ENCODE measurements around the gene CCL16. TPM values are rescaled to one million over a fixed set of nuclear protein-coding genes. Genes with fewer than 3 reads are reported as not detected.
"Not testable (repeated sequence)": the region's sequence is repeated elsewhere in the genome, so short reads cannot be mapped to it uniquely, and the experiment has no call there.

CCL16 gene
- total RNA-seq, 1 donor from 2014 or later = 0.46 TPM

DNA sequence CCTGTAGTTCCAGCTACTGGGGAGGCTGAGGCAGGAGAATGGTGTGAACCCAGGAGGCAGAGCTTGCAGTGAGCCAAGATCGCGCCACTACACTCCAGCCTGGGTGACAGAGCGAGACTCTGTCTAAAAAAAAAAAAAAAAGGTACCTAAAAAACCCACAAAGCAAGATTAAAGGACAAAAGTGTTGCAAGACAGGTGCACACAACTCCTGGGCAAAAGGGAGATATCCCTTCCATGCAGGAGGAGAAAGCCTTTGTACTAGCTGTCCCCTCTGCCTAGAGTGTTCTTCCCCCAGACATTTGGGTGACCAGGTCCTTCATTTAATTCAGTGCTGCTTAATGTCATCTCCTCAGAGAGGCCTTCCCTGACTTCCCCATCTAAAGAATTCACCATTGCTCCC lies 42.8 kb downstream of the CCL16 start:
- not testable (repeated sequence) for DNase-seq (ENCODE audit: low read depth, low spot score)

DNA sequence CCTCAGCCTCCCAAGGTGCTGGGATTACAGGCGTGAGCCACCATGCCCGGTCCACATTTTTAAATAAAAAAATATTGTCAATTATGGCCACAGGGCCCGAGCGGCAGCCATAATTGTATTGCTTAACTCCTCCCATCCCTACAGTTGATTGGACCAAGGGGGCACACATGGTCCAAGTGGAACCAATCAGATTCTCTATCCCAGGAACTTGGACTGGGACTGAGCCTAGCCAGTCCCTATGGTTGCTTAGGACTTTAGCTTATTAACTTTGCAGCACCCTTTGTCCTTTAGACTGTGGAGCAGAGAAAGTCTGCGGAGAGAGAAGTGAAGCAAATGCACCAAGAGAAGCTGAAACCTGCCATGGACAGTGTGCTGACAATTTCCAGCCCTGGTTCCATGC lies 45.2 kb downstream of the CCL16 start:
- no peak for DNase-seq (ENCODE audit: low read depth, low spot score)

DNA sequence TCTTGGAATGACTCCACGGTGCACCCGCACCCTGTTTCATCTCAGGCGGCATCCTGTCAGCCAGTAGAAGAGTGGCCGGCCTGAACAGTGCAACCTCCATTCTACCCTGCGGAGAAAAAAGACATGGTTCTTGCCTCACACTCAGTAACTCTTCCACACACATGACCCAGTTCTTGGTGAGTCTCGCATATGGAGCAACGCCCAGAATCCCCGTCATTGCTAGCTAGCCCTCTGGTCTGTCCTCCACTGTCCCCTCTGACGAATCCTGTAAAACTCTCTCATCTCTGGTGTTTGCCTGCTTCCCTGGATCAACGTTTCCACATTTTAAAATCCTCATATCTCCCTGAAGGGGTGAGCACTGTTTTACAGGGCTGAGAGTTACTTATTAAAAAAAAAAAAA lies 46.5 kb downstream of the CCL16 start:
- DNase-seq (ENCODE audit: low read depth, low spot score) = no peak

DNA sequence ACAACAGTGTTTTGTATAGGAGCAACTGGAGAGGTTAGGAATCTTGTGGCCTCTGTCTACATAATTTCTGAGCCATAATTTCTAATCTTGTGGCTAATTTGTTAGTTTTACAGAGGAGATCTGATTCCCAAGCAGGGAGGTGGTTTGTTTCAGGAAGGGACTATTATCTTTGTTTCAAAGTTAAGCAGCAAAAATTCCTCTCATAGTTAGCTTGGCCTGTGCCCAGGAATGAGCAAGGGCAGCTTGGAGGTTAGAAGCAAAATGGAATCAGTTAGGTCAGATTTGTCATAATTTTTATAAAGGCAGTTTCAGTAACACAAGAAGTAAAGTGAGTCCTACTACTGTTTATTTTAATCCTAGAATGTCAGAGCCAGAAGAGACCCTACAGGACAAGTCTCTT lies 48.7 kb downstream of the CCL16 start:
- DNase-seq (ENCODE audit: low read depth, low spot score) = no peak

DNA sequence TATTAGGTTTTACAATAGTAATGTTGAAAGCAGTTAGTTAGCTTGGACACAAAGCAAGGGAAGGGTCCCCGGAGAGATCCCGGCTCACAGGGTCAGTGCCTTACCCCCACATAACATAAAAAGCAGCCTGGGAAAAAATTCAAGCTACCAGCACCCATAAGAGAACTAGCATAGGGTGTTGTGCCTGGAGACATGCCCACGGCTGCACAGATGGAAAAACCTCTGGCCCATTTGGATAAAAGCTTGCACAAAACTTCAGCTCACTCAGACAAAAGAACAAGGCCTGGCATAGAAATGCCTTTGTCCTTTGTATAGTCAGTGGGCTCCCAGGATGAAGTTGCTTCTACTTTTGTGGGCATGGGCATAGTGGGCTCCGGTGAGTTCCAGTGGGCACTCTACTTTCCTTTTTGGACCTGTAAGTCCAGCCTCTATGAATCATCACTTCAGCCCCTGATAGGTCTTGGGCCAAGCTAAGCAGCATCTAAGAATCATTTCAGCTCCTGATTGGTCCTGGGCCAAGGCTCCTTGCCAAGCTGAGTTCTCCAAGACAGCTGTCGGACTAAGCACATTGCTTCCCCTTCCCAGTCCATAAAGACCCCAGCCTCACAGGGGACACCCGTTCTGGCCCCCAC lies 49.4 kb downstream of the CCL16 start:
- DNase-seq (ENCODE audit: low read depth, low spot score) = no peak

DNA sequence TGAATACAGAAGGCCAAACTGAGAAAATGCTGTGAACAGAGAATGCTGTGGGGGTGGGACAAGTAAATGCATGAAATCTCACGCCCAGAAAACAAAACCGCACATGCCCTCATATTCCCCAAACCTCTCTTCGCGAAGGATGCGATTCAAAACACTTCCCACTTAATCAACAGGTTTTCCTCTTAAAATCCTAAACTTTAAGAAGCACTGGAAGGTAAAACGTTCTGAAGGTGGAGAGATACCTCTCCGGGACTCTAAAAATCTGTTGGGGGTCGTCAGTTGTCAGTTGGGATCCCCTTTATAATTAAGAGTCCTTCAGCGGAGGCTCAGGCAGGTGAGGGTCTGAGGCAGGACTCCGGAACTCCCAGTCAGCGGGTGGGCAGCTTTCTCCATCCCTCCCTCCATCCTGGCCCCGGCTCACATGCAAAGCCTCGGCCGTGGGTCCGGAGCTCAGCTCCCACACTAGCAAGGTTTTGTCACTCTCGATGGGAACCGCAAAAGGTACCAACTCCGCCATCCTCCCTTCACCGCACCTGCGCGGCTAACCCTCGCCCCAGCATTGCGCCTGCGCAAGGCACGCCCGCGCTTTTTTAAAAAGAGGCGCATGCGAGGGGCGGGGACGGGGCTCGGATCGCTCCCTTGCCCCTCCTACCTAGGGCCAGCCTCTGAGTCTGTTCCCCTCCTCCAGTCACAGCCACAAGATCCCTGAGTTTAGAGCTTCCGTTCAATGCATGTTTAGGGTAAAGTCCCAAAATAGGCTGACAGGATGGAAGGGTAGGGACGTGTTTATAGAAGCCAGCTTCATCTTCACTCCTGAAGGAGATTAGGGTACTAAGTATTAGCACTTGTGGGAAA lies 50.9 kb downstream of the CCL16 start, which contains the start of gene RDM1:
RDM1 (minus strand) TSS at position 563 of the 855 bp plus-strand sequence; CDS start at position 517, 46 bp downstream.
- DNase-seq (ENCODE audit: low read depth, low spot score) = no peak

DNA sequence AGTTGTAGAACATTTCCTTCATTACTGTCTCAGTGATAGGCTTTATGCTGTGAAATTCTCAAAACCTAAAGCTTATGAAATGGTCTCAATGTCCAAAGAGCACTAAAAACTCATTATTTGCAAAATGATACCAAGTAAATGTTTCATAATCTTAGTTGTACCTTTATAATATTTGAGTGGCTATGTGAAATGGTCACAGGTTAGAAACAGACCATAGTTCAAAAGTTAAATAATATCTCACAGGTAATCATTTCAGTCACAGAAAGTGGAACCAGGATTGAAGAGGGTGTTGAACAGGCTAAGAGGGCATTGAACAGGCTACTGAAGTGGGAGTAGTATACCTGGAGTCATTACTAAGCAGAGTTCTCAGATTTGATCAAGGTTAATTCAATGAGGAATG lies 53.6 kb downstream of the CCL16 start:
- no peak for DNase-seq (ENCODE audit: low read depth, low spot score)

Other genes starting within 250 kb of the CCL16 start
- gene RASL10B, start 249.9 kb downstream of the CCL16 start, total RNA-seq = 0.20 and 0.49 TPM in 2 replicates
- not detected in 2 replicates for gene GAS2L2, start 228.3 kb downstream of the CCL16 start, total RNA-seq
- gene C17orf50, start 220.6 kb downstream of the CCL16 start, total RNA-seq = not detected in 2 replicates
- 4.3 and 7.2 TPM in 2 replicates for gene MMP28, start 185.9 kb downstream of the CCL16 start, total RNA-seq
- gene TAF15, start 172.0 kb downstream of the CCL16 start, total RNA-seq = 97.9 and 135 TPM in 2 replicates
- gene HEATR9, start 112.6 kb downstream of the CCL16 start, total RNA-seq = not detected in 2 replicates
- 0.13 TPM in 1 of 2 replicates, not detected in the other for gene CCL5, start 101.1 kb downstream of the CCL16 start, total RNA-seq
- 0.26 and 0.35 TPM in 2 replicates for gene RDM1, start 50.7 kb downstream of the CCL16 start, total RNA-seq
- not detected in 2 replicates for gene LYZL6, start 37.8 kb downstream of the CCL16 start, total RNA-seq
- 18.8 and 21.8 TPM in 2 replicates for gene CCL14, start 5.2 kb upstream of the CCL16 start, total RNA-seq
- not detected in 2 replicates for gene CCL15, start 20.1 kb upstream of the CCL16 start, total RNA-seq
- 1.5 and 8.0 TPM in 2 replicates for gene CCL23, start 36.5 kb upstream of the CCL16 start, total RNA-seq
- not detected in 2 replicates for gene CCL18, start 82.8 kb upstream of the CCL16 start, total RNA-seq
- gene CCL3, start 108.6 kb upstream of the CCL16 start, total RNA-seq = not detected in 2 replicates
- not detected in 2 replicates for gene CCL4, start 122.3 kb upstream of the CCL16 start, total RNA-seq
- 0.60 and 0.86 TPM in 2 replicates for gene TBC1D3B, start 195.1 kb upstream of the CCL16 start, total RNA-seq
- gene CCL3L1, start 215.3 kb upstream of the CCL16 start, total RNA-seq = not detected in 2 replicates
- gene CCL4L2, start 229.6 kb upstream of the CCL16 start, total RNA-seq = not detected in 2 replicates